ENCODE results near the gene ITGA5.

- no peak for TF ChIP-seq ELF4 (IDR thresholded peaks at IDR 0.05)
- TF ChIP-seq NFRKB (IDR thresholded peaks at IDR 0.05), result no peak
- TF ChIP-seq FOXA1 (IDR thresholded peaks at IDR 0.05), result no peak
- TF ChIP-seq HDGF (IDR thresholded peaks at IDR 0.05; ENCODE audit: borderline replicate concordance), result no peak
- no peak for TF ChIP-seq CTBP1 (IDR thresholded peaks at IDR 0.05; ENCODE audit: borderline replicate concordance)
- no peak for TF ChIP-seq BHLHE40 (IDR thresholded peaks at IDR 0.05; ENCODE audit: borderline replicate concordance)
- TF ChIP-seq FOXK2 (IDR thresholded peaks at IDR 0.05), result no peak
- TF ChIP-seq FOXM1 (IDR thresholded peaks at IDR 0.05; ENCODE audit: borderline replicate concordance), result no peak
These were observed 32.5 kb downstream of the ITGA5 start for GRCh38 chr12:54386403-54387113.

All from HEK293T (cell line).